ENCODE data around the gene RAB17.

Gene RAB17

DNA sequence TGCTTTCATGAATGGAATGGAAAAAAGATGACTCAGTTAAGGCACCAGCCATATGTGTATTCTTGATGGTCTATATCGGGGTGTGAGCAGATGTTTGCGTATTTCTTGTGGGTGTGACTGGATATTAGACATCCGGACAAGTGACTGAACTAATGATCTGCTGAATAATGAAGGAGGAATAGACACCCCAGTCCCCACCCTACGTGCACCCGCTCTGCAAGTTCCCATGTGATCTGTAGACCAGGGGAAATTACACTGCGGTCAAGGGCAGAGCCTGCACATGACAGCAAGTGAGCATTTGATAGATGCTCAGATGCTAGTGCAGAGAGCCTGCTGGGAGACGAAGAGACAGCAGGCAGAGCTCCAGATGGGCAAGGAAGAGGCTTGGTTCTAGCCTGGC is 36.6 kb downstream of the RAB17 start:
- H2AFZ ChIP-seq (ENCODE audit: low read length): no peak overlapping the region
- no peaks in the 10 kb centered on the region for H3K4me1 ChIP-seq (ENCODE audit: insufficient read depth, low read length, severe bottlenecking)
- TF ChIP-seq EZH2 (IDR thresholded peaks at IDR 0.05; ENCODE audit: borderline replicate concordance, low read length): no peak
- TF ChIP-seq, protein P1, sequence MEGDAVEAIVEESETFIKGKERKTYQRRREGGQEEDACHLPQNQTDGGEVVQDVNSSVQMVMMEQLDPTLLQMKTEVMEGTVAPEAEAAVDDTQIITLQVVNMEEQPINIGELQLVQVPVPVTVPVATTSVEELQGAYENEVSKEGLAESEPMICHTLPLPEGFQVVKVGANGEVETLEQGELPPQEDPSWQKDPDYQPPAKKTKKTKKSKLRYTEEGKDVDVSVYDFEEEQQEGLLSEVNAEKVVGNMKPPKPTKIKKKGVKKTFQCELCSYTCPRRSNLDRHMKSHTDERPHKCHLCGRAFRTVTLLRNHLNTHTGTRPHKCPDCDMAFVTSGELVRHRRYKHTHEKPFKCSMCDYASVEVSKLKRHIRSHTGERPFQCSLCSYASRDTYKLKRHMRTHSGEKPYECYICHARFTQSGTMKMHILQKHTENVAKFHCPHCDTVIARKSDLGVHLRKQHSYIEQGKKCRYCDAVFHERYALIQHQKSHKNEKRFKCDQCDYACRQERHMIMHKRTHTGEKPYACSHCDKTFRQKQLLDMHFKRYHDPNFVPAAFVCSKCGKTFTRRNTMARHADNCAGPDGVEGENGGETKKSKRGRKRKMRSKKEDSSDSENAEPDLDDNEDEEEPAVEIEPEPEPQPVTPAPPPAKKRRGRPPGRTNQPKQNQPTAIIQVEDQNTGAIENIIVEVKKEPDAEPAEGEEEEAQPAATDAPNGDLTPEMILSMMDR (IDR thresholded peaks at IDR 0.05; ENCODE audit: low read length): no peak
- no peak overlapping the region for H3K4me2 ChIP-seq (ENCODE audit: low read length)
- H3K4me3 ChIP-seq (ENCODE audit: low read depth, low read length, poor library complexity, severe bottlenecking): no peak overlapping the region
- no peaks in the 10 kb centered on the region for H3K9me2 ChIP-seq (ENCODE audit: low read depth, low read length)
- no peaks in the 10 kb centered on the region for H3K36me3 ChIP-seq (ENCODE audit: insufficient read depth, low read length)
- H3F3A ChIP-seq (ENCODE audit: insufficient read depth, low read length): no peaks in the 10 kb centered on the region
- H3K27me3 ChIP-seq (ENCODE audit: insufficient read depth, low read length): peaks cover 18% of the 10 kb centered on the region
- no peaks in the 10 kb centered on the region for H3K79me2 ChIP-seq (ENCODE audit: insufficient read depth, low read length)
- no peaks in the 10 kb centered on the region for H4K20me1 ChIP-seq (ENCODE audit: insufficient read depth, low read length)
- no peak overlapping the region for H3K27ac ChIP-seq (ENCODE audit: low read depth, low read length, poor library complexity, severe bottlenecking)
- 0 out of 2 replicates have a peak, but pooled peaks cover 5% of the 10 kb centered on the region for H3K9me3 ChIP-seq (ENCODE audit: low read length)
- no peak overlapping the region for H3K9ac ChIP-seq (ENCODE audit: low read length)

GRCh38 chr2:237552908-237553307 is 37.6 kb downstream of the RAB17 start:
- Histone ChIP-seq H2AFZ (ENCODE audit: low read length) (no peak overlapping the region), H3F3A (ENCODE audit: insufficient read depth, low read length) (no peaks in the 10 kb centered on the region)

GRCh38 chr2:237551071-237551574 is 39.4 kb downstream of the RAB17 start:
- Histone ChIP-seq H3K27ac (ENCODE audit: low read depth, low read length, poor library complexity, severe bottlenecking) (no peak overlapping the region), H3K9me3 (ENCODE audit: low read length) (0 out of 2 replicates have a peak, but pooled peaks cover 5% of the 10 kb centered on the region), H3K27me3 (ENCODE audit: insufficient read depth, low read length) (peaks cover 14% of the 10 kb centered on the region), H3K36me3 (ENCODE audit: insufficient read depth, low read length) (no peaks in the 10 kb centered on the region), H3K4me1 (ENCODE audit: insufficient read depth, low read length, severe bottlenecking) (no peaks in the 10 kb centered on the region), H4K20me1 (ENCODE audit: insufficient read depth, low read length) (no peaks in the 10 kb centered on the region), H3K9ac (ENCODE audit: low read length) (no peak overlapping the region), H3F3A (ENCODE audit: insufficient read depth, low read length) (no peaks in the 10 kb centered on the region), H2AFZ (ENCODE audit: low read length) (no peak overlapping the region), H3K4me3 (ENCODE audit: low read depth, low read length, poor library complexity, severe bottlenecking) (no peak overlapping the region), H3K9me2 (ENCODE audit: low read depth, low read length) (no peaks in the 10 kb centered on the region), H3K79me2 (ENCODE audit: insufficient read depth, low read length) (no peaks in the 10 kb centered on the region), H3K4me2 (ENCODE audit: low read length) (no peak overlapping the region)
- no peak for TF ChIP-seq EZH2 (IDR thresholded peaks at IDR 0.05; ENCODE audit: borderline replicate concordance, low read length)
- TF ChIP-seq, protein P1 (IDR thresholded peaks at IDR 0.05; ENCODE audit: low read length): no peak

More at GRCh38 chr2:237552908-237553307, 37.6 kb downstream of the RAB17 start:
- Histone ChIP-seq H3K79me2 (ENCODE audit: insufficient read depth, low read length) (no peaks in the 10 kb centered on the region), H3K9ac (ENCODE audit: low read length) (no peak overlapping the region), H3K27me3 (ENCODE audit: insufficient read depth, low read length) (peaks cover 18% of the 10 kb centered on the region), H3K36me3 (ENCODE audit: insufficient read depth, low read length) (no peaks in the 10 kb centered on the region), H3K27ac (ENCODE audit: low read depth, low read length, poor library complexity, severe bottlenecking) (no peak overlapping the region), H3K4me1 (ENCODE audit: insufficient read depth, low read length, severe bottlenecking) (no peaks in the 10 kb centered on the region), H3K9me2 (ENCODE audit: low read depth, low read length) (no peaks in the 10 kb centered on the region), H4K20me1 (ENCODE audit: insufficient read depth, low read length) (no peaks in the 10 kb centered on the region), H3K9me3 (ENCODE audit: low read length) (0 out of 2 replicates have a peak, but pooled peaks cover 5% of the 10 kb centered on the region), H3K4me3 (ENCODE audit: low read depth, low read length, poor library complexity, severe bottlenecking) (no peak overlapping the region), H3K4me2 (ENCODE audit: low read length) (no peak overlapping the region)
- TF ChIP-seq, protein P1 (IDR thresholded peaks at IDR 0.05; ENCODE audit: low read length): no peak
- no peak for TF ChIP-seq EZH2 (IDR thresholded peaks at IDR 0.05; ENCODE audit: borderline replicate concordance, low read length)
